Renal pelvis (tissue), 4 donors: ENCODE results near the gene MPST. TPM values are rescaled to one million over a fixed set of nuclear protein-coding genes. Genes with fewer than 3 reads are reported as not detected.

Experiments
- DNase-seq: peaks from one replicate; pipeline ENCODE4 v3.0.0-alpha.2; 2013
- polyA plus RNA-seq, 3 donors: library from polyadenylated mRNA; unstranded; fragments of 120-200 nt; gene quantifications; one replicate each; pipeline ENCODE4 v1.2.1, GENCODE V29; 2013; ENCODE audit not compliant: insufficient read length in 3 of 3

The MPST gene
- polyA plus RNA-seq, 3 donors = 69.7 to 83.9 (median 76.8) TPM

DNA sequence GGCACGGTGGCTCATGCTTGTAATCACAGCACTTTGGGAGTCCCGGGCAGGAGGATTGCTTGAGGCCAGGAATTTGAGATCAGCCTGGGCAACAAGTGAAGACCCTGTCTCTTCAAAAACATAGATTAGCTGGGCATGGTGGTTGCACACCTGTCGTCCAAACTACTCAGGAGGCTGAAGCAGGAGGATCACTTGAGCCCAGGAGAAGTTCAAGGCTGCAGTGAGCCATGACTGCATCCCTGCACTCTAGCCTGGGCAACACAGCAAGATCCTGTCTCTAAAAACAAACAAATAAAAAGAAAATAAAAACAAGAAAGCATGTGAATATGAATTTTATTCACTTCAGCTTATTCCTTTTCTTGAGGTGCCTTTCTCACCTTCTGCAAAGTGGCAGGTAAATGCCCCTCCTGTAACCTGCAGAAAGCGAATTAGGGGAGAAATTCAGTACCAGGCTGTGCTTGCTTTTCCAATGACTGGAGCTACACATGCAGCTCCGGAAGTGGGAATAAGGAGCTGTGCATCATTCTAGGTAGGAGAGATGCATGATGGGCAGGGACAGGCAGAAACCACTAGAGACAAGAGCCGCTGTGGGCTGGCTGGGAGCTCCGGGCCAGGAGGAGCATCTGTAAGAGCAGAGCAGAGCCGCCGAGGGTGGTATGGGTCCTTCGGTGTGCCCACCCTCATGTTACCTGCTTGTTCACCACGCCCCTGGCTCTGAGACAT, 17.3 kb downstream of the MPST start:
- no peak for DNase-seq

- DNase-seq = no peak
Observed at GRCh38 chr22:37037669-37038068, 18.1 kb downstream of the MPST start.

DNA sequence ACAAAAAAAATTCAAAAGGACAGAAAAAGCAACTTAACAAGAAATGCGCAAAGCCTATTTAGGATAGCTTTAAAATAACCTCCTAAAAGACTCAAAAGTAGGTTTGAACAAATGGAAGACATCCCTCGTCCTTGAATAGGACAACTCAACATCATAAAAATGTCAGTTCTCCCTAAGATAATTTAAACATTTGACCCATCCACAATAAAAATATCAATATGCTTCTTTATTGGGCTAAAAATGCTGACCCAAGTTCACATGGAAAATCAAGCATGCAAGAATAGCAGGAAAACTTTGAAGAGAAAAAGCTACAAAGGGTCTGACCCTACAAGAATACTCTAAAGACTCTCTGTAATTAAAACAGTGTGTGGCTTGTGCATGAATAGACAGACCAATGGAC, 19.9 kb downstream of the MPST start:
- DNase-seq = no peak

GRCh38 chr22:37043209-37043827, 23.8 kb downstream of the MPST start:
- DNase-seq = no peak

- no peak for DNase-seq
Observed at GRCh38 chr22:37043828-37044538, 24.4 kb downstream of the MPST start.

- DNase-seq = no peak
Observed at GRCh38 chr22:37044634-37045625, 25.4 kb downstream of the MPST start.

GRCh38 chr22:37045958-37046357, 26.4 kb downstream of the MPST start:
- DNase-seq = no peak

GRCh38 chr22:37046589-37046988, 27.0 kb downstream of the MPST start:
- DNase-seq = no peak

GRCh38 chr22:37047006-37047405, 27.5 kb downstream of the MPST start:
- no peak for DNase-seq

- DNase-seq = no peak
Observed at GRCh38 chr22:37048133-37048532, 28.6 kb downstream of the MPST start.

DNA sequence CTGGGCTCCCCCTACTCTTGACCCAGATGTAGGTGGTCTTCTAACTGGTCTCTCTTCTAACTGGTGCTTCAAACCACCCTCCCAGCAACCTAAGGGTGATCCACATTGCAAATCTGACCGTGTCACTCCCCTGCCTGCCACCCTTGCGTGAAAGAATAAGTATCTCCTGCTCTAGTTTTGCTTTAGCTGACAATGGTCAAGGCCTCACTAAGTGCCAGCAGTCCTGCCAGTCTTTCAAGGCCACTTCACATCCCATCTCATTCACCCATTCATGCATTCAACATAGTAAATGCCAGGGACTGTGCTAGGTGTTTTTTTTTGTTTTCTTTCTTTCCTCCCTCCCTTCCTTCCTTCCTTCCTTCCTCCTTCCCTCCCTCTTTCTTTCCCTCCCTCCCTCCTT, 29.7 kb downstream of the MPST start:
- no peak for DNase-seq

GRCh38 chr22:37050913-37051312, 31.4 kb downstream of the MPST start:
- DNase-seq = no peak

GRCh38 chr22:37051391-37052385, 32.1 kb downstream of the MPST start, which contains the start of gene KCTD17:
KCTD17 (plus strand) TSS chr22:37051742; CDS start chr22:37051761, 19 bp downstream.
- peak; percentile 62 for DNase-seq

- DNase-seq = no peak
Observed at GRCh38 chr22:37052386-37053309, 33.1 kb downstream of the MPST start.

- DNase-seq = no peak
Observed at GRCh38 chr22:37053310-37054055, 33.9 kb downstream of the MPST start.

DNA sequence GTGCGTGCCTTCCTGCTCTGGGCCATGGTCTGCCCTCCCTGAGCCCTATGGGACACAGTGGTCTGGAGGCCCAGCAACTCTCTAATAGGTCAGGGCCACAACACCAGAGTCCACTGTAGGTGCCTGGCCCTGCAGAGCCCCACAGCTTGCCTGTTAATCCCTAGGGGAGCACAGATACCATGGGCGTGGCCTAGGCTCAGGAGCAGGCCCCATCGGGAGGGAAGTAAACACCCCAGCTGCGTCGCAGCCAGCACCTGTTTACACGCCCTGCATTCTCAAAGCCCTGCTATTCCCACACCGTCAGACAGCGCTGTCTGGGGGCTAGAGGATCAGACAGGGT, 34.5 kb downstream of the MPST start:
- no peak for DNase-seq

DNA sequence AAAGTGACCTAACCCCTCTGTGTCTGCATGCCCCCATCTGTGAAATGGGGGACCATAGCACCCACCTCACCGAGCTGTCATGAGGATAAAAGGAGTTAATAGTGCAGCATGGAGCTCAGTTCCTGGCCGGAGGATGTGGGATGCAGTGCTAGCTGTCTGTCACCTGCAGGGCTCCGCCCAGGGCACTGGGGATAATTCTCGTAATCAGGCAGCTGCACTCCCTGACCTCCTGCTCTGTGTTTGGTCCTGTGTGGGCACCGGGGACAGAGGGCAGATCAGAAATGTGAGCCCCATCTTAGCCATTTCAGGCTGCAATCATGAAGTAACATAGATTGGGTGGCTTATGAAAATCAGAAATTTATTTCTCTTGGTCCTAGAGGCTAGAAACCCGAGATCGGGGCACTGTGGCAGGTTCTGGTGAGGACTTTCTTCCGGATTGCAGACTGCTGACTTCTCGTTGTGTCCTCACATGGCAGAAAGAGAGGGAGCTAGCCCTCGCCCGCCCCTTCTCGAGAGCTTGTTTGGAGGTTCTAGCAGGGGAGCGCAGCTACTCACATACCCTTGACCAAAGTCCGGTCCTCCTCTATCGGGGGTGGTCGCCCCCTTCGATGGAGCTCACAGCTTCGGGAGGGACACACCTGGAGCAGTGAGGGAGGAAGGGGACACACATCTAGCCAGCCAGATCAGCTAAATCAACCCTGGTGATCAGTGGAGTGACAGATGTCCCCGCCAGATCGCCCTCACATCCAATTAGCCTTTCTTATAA, 35.2 kb downstream of the MPST start:
- no peak for DNase-seq

DNA sequence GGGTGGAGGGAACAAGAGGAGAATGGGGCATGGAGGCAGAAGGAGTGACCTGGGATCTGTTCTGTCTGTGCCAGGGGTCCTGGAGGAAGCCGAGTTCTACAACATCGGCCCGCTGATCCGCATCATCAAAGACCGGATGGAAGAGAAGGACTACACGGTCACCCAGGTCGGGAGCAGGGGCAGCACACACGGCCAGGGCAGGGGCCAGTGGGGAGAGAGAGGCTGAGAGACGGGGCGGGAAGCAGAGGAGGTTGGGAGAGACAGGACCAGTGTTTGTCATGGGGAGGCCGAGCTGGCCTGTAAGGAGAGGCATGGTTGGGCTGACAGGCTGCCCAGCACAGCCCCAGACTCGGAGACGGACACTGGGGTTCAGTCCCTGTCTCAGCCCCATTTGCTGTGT, 36.7 kb downstream of the MPST start:
- no peak for DNase-seq
